22Rv1 (cell line): ENCODE data around the gene DLG5.

Experiments
- CTCF ChIP-seq: fragments of 450-650 bp; IDR thresholded peaks from 2 replicates; pipeline ENCODE4 v1.5.1; 2017; ENCODE audit warnings: mild to moderate bottlenecking
- ZFX ChIP-seq: fragments of 450-650 bp; IDR thresholded peaks from 2 replicates; pipeline ENCODE4 v1.6.1; 2017; ENCODE audit warnings: antibody characterized with exemption, borderline replicate concordance

GRCh38 chr10:77969114-77969513 lies 42.6 kb upstream of the DLG5 start:
- no peak for TF ChIP-seq CTCF
- no peak for TF ChIP-seq ZFX
